ENCODE data around the gene LIPT2. TPM values are rescaled to one million over a fixed set of nuclear protein-coding genes. Genes with fewer than 3 reads are reported as not detected.

The LIPT2 gene
- total and polyA plus RNA-seq, 2 donors (not counting 3 experiments of a cell fraction or from before 2014, with no cell fraction given): 1.7 to 4.1 TPM

GRCh38 chr11:74449369-74449931 lies 44.1 kb downstream of the LIPT2 start:
- peaks cover 11% of the 10 kb centered on the region for H3K4me1 ChIP-seq (ENCODE audit: control insufficient read depth, extremely low read depth, insufficient read depth, low read length)
- no TSS peak for BruUV-seq (replicated peaks)
- DNase-seq (ENCODE audit: low read depth, low spot score) (peak; percentile 86), FAIRE-seq (peak; percentile 100)
- no peaks in the 10 kb centered on the region for H3K9me1 ChIP-seq (replicated peaks; ENCODE audit: control insufficient read depth, extremely low read depth, insufficient read depth, low read length)
- H2AFZ ChIP-seq (ENCODE audit: low read depth, low read length): peak overlapping the region; percentile 99
- H3K36me3 ChIP-seq (ENCODE audit: control insufficient read depth in 2 of 2, extremely low read depth in 1 of 2, insufficient read depth in 2 of 2, low read length in 2 of 2): no peaks in the 10 kb centered on the region
- H3K79me2 ChIP-seq (ENCODE audit: control insufficient read depth, insufficient read depth, low read length): no peaks in the 10 kb centered on the region
- CTCF ChIA-PET: interaction anchor here (0.6 to 9.4 kb wide), 71 partner anchors 9 to 492 kb away, joined by 3 to 595 read pairs (median 5); partner anchors contain the start of genes C2CD3, KCNE3, PGM2L1 and POLD3
- dilution Hi-C loops (cut with MboI; ENCODE audit: extremely low pct_ligation_motif_present, low sequenced_read_pairs) (no loop called here), intact Hi-C loops (cut with micrococcal nuclease) (loop anchor here (1.0 to 2.0 kb wide), 6 partner anchors 31 to 485 kb away; partner anchors contain the start of gene PGM2L1)
- no peaks in the 10 kb centered on the region for H3K27me3 ChIP-seq (ENCODE audit: control insufficient read depth in 2 of 2, insufficient read depth in 2 of 2, low read length in 2 of 2)
- H3K9me3 ChIP-seq (replicated peaks; ENCODE audit: control insufficient read depth, insufficient read depth, low read length): no peaks in the 10 kb centered on the region
- H4K20me1 ChIP-seq (replicated peaks; ENCODE audit: control insufficient read depth, extremely low read depth, insufficient read depth, low read length): no peaks in the 10 kb centered on the region
- H3K4me2 ChIP-seq (ENCODE audit: insufficient read depth, low read length): peak overlapping the region; percentile 68
- H3K9ac ChIP-seq (replicated peaks; ENCODE audit: extremely low read depth, insufficient read depth, low read length): no peak overlapping the region
- H3K4me3 ChIP-seq (replicated peaks in 1 of 3; ENCODE audit: insufficient read depth in 1 of 3, low read depth in 1 of 3, low read length in 3 of 3): peak overlapping the region in 1 of 3 experiments; percentile 40
- POLR2A ChIA-PET: interaction anchor here (0.6 to 1.3 kb wide), 2 partner anchors 51 to 93 kb away, joined by 4 to 5 read pairs; partner anchors contain the start of gene PGM2L1
- TF ChIP-seq POLR2A (IDR thresholded peaks at IDR 0.05; ENCODE audit: low read depth, low read length) (no peak), CTCF (IDR thresholded peaks at IDR 0.05; ENCODE audit: extremely low read depth in 1 of 2, insufficient read depth in 1 of 2, low read depth in 1 of 2, low read length in 2 of 2) (peak; percentile 65 to 71)
- H3K27ac ChIP-seq (ENCODE audit: insufficient read depth, low read depth, low read length): no peak overlapping the region

GRCh38 chr11:74447720-74448119 lies 45.8 kb downstream of the LIPT2 start:
- H3K9me3 ChIP-seq (replicated peaks; ENCODE audit: control insufficient read depth, insufficient read depth, low read length): no peaks in the 10 kb centered on the region
- H3K36me3 ChIP-seq (ENCODE audit: control insufficient read depth in 2 of 2, extremely low read depth in 1 of 2, insufficient read depth in 2 of 2, low read length in 2 of 2): no peaks in the 10 kb centered on the region
- dilution Hi-C loops (cut with MboI; ENCODE audit: extremely low pct_ligation_motif_present, low sequenced_read_pairs) (no loop called here), intact Hi-C loops (cut with micrococcal nuclease) (loop anchor here (2.0 kb wide), 2 partner anchors 29 to 127 kb away; no protein-coding TSS in a partner anchor)
- H3K4me1 ChIP-seq (ENCODE audit: control insufficient read depth, extremely low read depth, insufficient read depth, low read length): peaks cover 11% of the 10 kb centered on the region
- ChIA-PET POLR2A (no interaction called here), CTCF (interaction anchor here (1.4 to 9.4 kb wide), 3 partner anchors 57 to 191 kb away, joined by 7 to 440 read pairs (median 134); no protein-coding TSS in a partner anchor)
- BruUV-seq (replicated peaks): no TSS peak
- H3K4me3 ChIP-seq (replicated peaks in 1 of 3; ENCODE audit: insufficient read depth in 1 of 3, low read depth in 1 of 3, low read length in 3 of 3): no peak overlapping the region
- H3K79me2 ChIP-seq (ENCODE audit: control insufficient read depth, insufficient read depth, low read length): no peaks in the 10 kb centered on the region
- no peaks in the 10 kb centered on the region for H3K27me3 ChIP-seq (ENCODE audit: control insufficient read depth in 2 of 2, insufficient read depth in 2 of 2, low read length in 2 of 2)
- no peak overlapping the region for H2AFZ ChIP-seq (ENCODE audit: low read depth, low read length)
- no peaks in the 10 kb centered on the region for H3K9me1 ChIP-seq (replicated peaks; ENCODE audit: control insufficient read depth, extremely low read depth, insufficient read depth, low read length)
- no peak overlapping the region for H3K4me2 ChIP-seq (ENCODE audit: insufficient read depth, low read length)
- TF ChIP-seq JUN (IDR thresholded peaks at IDR 0.05; ENCODE audit: borderline replicate concordance, insufficient read depth, insufficient read length, low read depth) (no peak), GATA2 (IDR thresholded peaks at IDR 0.05; ENCODE audit: insufficient read depth, insufficient read length, low read depth, low read length) (no peak), POLR2AphosphoS5 (IDR thresholded peaks at IDR 0.05; ENCODE audit: insufficient read depth, low read depth, low read length) (no peak), POLR2A (IDR thresholded peaks at IDR 0.05; ENCODE audit: low read depth, low read length) (no peak), CTCF (IDR thresholded peaks at IDR 0.05; ENCODE audit: extremely low read depth in 1 of 2, insufficient read depth in 1 of 2, low read depth in 1 of 2, low read length in 2 of 2) (no peak), MAX (IDR thresholded peaks at IDR 0.05; ENCODE audit: insufficient read depth, insufficient read length) (no peak), EZH2 (IDR thresholded peaks at IDR 0.05; ENCODE audit: borderline replicate concordance, low read depth, low read length, severe bottlenecking) (no peak), MYC (IDR thresholded peaks at IDR 0.05; ENCODE audit: low read depth, low read length) (no peak), FOS (IDR thresholded peaks at IDR 0.05; ENCODE audit: borderline replicate concordance, insufficient read depth, low read length) (no peak)
- DNase-seq (ENCODE audit: low read depth, low spot score) (no peak), FAIRE-seq (no peak)
- no peak overlapping the region for H3K9ac ChIP-seq (replicated peaks; ENCODE audit: extremely low read depth, insufficient read depth, low read length)
- no peak overlapping the region for H3K27ac ChIP-seq (ENCODE audit: insufficient read depth, low read depth, low read length)
- H4K20me1 ChIP-seq (replicated peaks; ENCODE audit: control insufficient read depth, extremely low read depth, insufficient read depth, low read length): no peaks in the 10 kb centered on the region
